Natural killer cell (primary cell): Measurements from ENCODE around the gene ZCCHC9. TPM values are rescaled to one million over a fixed set of nuclear protein-coding genes. Genes with fewer than 3 reads are reported as not detected.

Source experiments
- ATAC-seq, 3 donors: fragments of 150-1000 bp in 2 of 3; fragments of 200-7000 bp in 1 of 3; cut with Tn5 transposase; 1 replicate in 1 of 3; 2 replicates in 2 of 3; pipeline ENCODE4 v1.10.0; 2021; ENCODE audit warnings: mild to moderate bottlenecking in 2 of 3, moderate library complexity in 2 of 3
- DNase-seq, 2 donors: peaks; one replicate each; pipeline versions ENCODE4 v3.0.0 to v3.0.0-alpha.2; 2013 to 2021; ENCODE audit warnings: mixed read lengths in 1 of 2
- H3K27ac ChIP-seq: one replicate; pipeline ENCODE4 v1.5.1; 2013; ENCODE audit warnings: mild to moderate bottlenecking, low read length
- H3K27me3 ChIP-seq: one replicate; pipeline ENCODE4 v1.6.1; 2013; ENCODE audit warnings: low read length; ENCODE audit not compliant: control insufficient read depth, insufficient read depth
- H3K36me3 ChIP-seq: one replicate; pipeline ENCODE4 v1.6.1; 2013; ENCODE audit warnings: low read length; ENCODE audit not compliant: control insufficient read depth, insufficient read depth
- H3K4me1 ChIP-seq: one replicate; pipeline ENCODE4 v1.6.1; 2013; ENCODE audit warnings: low read length; ENCODE audit not compliant: control insufficient read depth, insufficient read depth
- H3K4me3 ChIP-seq: one replicate; pipeline ENCODE4 v1.5.1; 2013; ENCODE audit warnings: low read length
- H3K9me3 ChIP-seq: one replicate; pipeline ENCODE4 v1.6.1; 2013; ENCODE audit warnings: low read length; ENCODE audit not compliant: control insufficient read depth, insufficient read depth
- H3K27ac Mint-ChIP-seq, 2 donors: one replicate each; pipeline ENCODE4 v1.8.0; 2022; ENCODE audit warnings: mild to moderate bottlenecking in 2 of 2, mixed read lengths in 2 of 2, moderate library complexity in 1 of 2
- H3K27me3 Mint-ChIP-seq, 2 donors: one replicate each; pipeline ENCODE4 v1.8.0; 2022; ENCODE audit warnings: low read depth in 2 of 2, mixed read lengths in 2 of 2
- H3K36me3 Mint-ChIP-seq: one replicate; pipeline ENCODE4 v1.8.0; 2022; ENCODE audit warnings: mixed read lengths
- H3K4me1 Mint-ChIP-seq, 2 donors: one replicate each; pipeline ENCODE4 v1.8.0; 2022; ENCODE audit warnings: mixed read lengths in 2 of 2
- H3K4me3 Mint-ChIP-seq: one replicate; pipeline ENCODE4 v1.8.0; 2022; ENCODE audit warnings: mild to moderate bottlenecking, moderate library complexity, mixed read lengths
- H3K9me3 Mint-ChIP-seq, 2 donors: one replicate each; pipeline ENCODE4 v1.8.0; 2022; ENCODE audit warnings: mixed read lengths in 2 of 2
- WGBS: methylation state at CpG from one replicate; pipeline ENCODE4 v1.1.7; 2013; ENCODE audit warnings: missing lambda C conversion rate; ENCODE audit not compliant: insufficient coverage; 5-methylcytosine and 5-hydroxymethylcytosine counted together
- intact Hi-C: fragments of 100-400 bp; cut with micrococcal nuclease; formaldehyde crosslinking; loops from one replicate; pipeline ENCODE4 v1.14.2; 2022
- total RNA-seq, 4 donors: library from RNA; stranded (reverse); fragments of 120-200 nt in 1 of 4; gene quantifications; one replicate each; pipeline versions ENCODE4 v1.2.3 to v1.2.4, GENCODE V29; 2013 to 2022
- TF ChIP-seq, protein P1 (sequence below): fragments of 200-600 bp; IDR thresholded peaks from one replicate; pipeline ENCODE4 v1.8.0; 2022; ENCODE audit warnings: antibody characterized with exemption

The ZCCHC9 gene
- total RNA-seq, 3 donors from 2014 or later (not counting 1 experiment from before 2014, with no cell fraction given), result 9.4 to 10.8 (median 9.8) TPM

GRCh38 chr5:81283976-81284375 is 17.4 kb upstream of the ZCCHC9 start:
- Histone ChIP-seq H3K36me3 (no peaks in the 10 kb centered on the region), H3K4me1 (no peaks in the 10 kb centered on the region), H3K4me3 (no peak overlapping the region), H3K27me3 (no peaks in the 10 kb centered on the region), H3K9me3 (no peaks in the 10 kb centered on the region), H3K27ac (no peak overlapping the region)
- H3K4me1 Mint-ChIP-seq, result peaks cover 5 to 7% of the 10 kb centered on the region in 2 donors
- TF ChIP-seq, protein P1, sequence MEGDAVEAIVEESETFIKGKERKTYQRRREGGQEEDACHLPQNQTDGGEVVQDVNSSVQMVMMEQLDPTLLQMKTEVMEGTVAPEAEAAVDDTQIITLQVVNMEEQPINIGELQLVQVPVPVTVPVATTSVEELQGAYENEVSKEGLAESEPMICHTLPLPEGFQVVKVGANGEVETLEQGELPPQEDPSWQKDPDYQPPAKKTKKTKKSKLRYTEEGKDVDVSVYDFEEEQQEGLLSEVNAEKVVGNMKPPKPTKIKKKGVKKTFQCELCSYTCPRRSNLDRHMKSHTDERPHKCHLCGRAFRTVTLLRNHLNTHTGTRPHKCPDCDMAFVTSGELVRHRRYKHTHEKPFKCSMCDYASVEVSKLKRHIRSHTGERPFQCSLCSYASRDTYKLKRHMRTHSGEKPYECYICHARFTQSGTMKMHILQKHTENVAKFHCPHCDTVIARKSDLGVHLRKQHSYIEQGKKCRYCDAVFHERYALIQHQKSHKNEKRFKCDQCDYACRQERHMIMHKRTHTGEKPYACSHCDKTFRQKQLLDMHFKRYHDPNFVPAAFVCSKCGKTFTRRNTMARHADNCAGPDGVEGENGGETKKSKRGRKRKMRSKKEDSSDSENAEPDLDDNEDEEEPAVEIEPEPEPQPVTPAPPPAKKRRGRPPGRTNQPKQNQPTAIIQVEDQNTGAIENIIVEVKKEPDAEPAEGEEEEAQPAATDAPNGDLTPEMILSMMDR, result no peak
- no peaks in the 10 kb centered on the region for H3K27me3 Mint-ChIP-seq
- H3K36me3 Mint-ChIP-seq, result no peaks in the 10 kb centered on the region
- no peaks in the 10 kb centered on the region for H3K9me3 Mint-ChIP-seq
- intact Hi-C loops, result no loop called here
- ATAC-seq (no peak), DNase-seq (no peak)
- no peak overlapping the region for H3K4me3 Mint-ChIP-seq
- WGBS, result 100% methylated on average over 1 of the region's 1 CpG
- H3K27ac Mint-ChIP-seq, result no peak overlapping the region

- H3K36me3 Mint-ChIP-seq, result no peaks in the 10 kb centered on the region
- Histone ChIP-seq H3K9me3 (no peaks in the 10 kb centered on the region), H3K36me3 (no peaks in the 10 kb centered on the region), H3K4me1 (no peaks in the 10 kb centered on the region), H3K4me3 (no peak overlapping the region), H3K27ac (no peak overlapping the region), H3K27me3 (no peaks in the 10 kb centered on the region)
- no peak for ATAC-seq
- intact Hi-C loops, result no loop called here
- H3K4me1 Mint-ChIP-seq, result peaks cover 14 to 17% of the 10 kb centered on the region in 2 donors
- TF ChIP-seq, protein P1, result no peak
- 78% methylated on average over 3 of the region's 3 CpGs for WGBS
- H3K9me3 Mint-ChIP-seq, result no peaks in the 10 kb centered on the region
- H3K27me3 Mint-ChIP-seq, result no peaks in the 10 kb centered on the region
- no peak for DNase-seq
- no peak overlapping the region for H3K27ac Mint-ChIP-seq
- no peak overlapping the region for H3K4me3 Mint-ChIP-seq
Observed at GRCh38 chr5:81286059-81286617, 15.2 kb upstream of the ZCCHC9 start.

DNA sequence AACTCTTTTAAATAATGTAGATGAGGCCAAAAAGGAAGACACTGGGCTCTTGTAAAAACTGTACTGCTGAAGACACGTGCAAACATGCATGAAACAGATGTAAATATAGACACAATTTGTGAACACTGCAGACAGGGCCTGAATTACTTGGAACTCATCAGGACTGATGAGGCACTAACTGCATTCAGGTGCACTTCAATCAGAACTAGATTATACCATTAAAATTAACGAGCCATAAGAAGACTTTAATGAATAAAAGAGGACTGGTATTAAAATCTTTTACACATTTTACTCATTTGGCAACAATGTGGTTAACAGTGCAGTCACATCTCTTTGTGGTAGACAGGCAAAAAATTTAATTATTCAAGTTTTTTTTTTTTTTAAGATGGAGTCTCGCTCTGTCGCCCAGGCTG is 13.4 kb upstream of the ZCCHC9 start:
- Histone ChIP-seq H3K27me3 (no peaks in the 10 kb centered on the region), H3K27ac (no peak overlapping the region), H3K9me3 (no peaks in the 10 kb centered on the region), H3K36me3 (no peaks in the 10 kb centered on the region), H3K4me1 (no peaks in the 10 kb centered on the region), H3K4me3 (no peak overlapping the region)
- Mint-ChIP-seq H3K27me3 (no peaks in the 10 kb centered on the region), H3K4me3 (no peak overlapping the region), H3K27ac (no peak overlapping the region), H3K36me3 (no peaks in the 10 kb centered on the region), H3K4me1 (peaks cover 14 to 22% of the 10 kb centered on the region in 2 donors), H3K9me3 (peaks cover 1 to 5% of the 10 kb centered on the region in 2 donors)
- intact Hi-C loops, result no loop called here
- WGBS, result 65% methylated on average over 3 of the region's 4 CpGs
- TF ChIP-seq, protein P1, result no peak
- ATAC-seq, result no peak
- DNase-seq, result no peak

GRCh38 chr5:81290146-81290545 is 11.2 kb upstream of the ZCCHC9 start:
- peaks cover 2 to 6% of the 10 kb centered on the region in 2 donors for H3K9me3 Mint-ChIP-seq
- H3K36me3 Mint-ChIP-seq, result no peaks in the 10 kb centered on the region
- H3K36me3 ChIP-seq, result no peaks in the 10 kb centered on the region
- no peak overlapping the region for H3K27ac ChIP-seq
- DNase-seq, result no peak
- intact Hi-C loops, result no loop called here
- H3K27me3 ChIP-seq, result no peaks in the 10 kb centered on the region
- TF ChIP-seq, protein P1, result no peak
- ATAC-seq, result no peak
- no peaks in the 10 kb centered on the region for H3K27me3 Mint-ChIP-seq
- no peak overlapping the region for H3K27ac Mint-ChIP-seq
- no peak overlapping the region for H3K4me3 ChIP-seq
- H3K4me1 ChIP-seq, result no peaks in the 10 kb centered on the region
- peaks cover 18 to 28% of the 10 kb centered on the region in 2 donors for H3K4me1 Mint-ChIP-seq
- no CpG with 5 or more reads among the region's 1 CpG for WGBS
- H3K4me3 Mint-ChIP-seq, result no peak overlapping the region
- no peaks in the 10 kb centered on the region for H3K9me3 ChIP-seq
